Hepatocyte (in vitro differentiated cells): Measurements from ENCODE around the gene FCRLA. TPM values are rescaled to one million over a fixed set of nuclear protein-coding genes. Genes with fewer than 3 reads are reported as not detected.
"Not testable (repeated sequence)": the region's sequence is repeated elsewhere in the genome, so short reads cannot be mapped to it uniquely, and the experiment has no call there.

Experiments used
- DNase-seq: peaks from one replicate; pipeline ENCODE4 v3.0.0-alpha.2; 2016; ENCODE audit warnings: low spot score
- H2AFZ ChIP-seq: fragments of 200-600 bp; sonication (generic); 2 replicates; pipeline ENCODE4 v1.6.0; 2016; ENCODE audit warnings: antibody characterized with exemption, mild to moderate bottlenecking
- H3K27ac ChIP-seq: fragments of 200-600 bp; sonication (generic); 2 replicates; pipeline ENCODE4 v1.5.1; 2016; ENCODE audit warnings: mild to moderate bottlenecking
- H3K27me3 ChIP-seq: fragments of 200-600 bp; sonication (generic); 2 replicates; pipeline ENCODE4 v1.6.1; 2016
- H3K36me3 ChIP-seq: fragments of 200-600 bp; sonication (generic); replicated peaks from 2 replicates; pipeline ENCODE4 v1.5.1; 2016; ENCODE audit warnings: low read depth; ENCODE audit not compliant: insufficient read depth
- H3K4me1 ChIP-seq: fragments of 200-600 bp; sonication (generic); 2 replicates; pipeline ENCODE4 v1.5.1; 2016; ENCODE audit warnings: mild to moderate bottlenecking, moderate library complexity; ENCODE audit not compliant: insufficient read depth
- H3K4me2 ChIP-seq: fragments of 200-600 bp; sonication (generic); 2 replicates; pipeline ENCODE4 v1.6.0; 2016
- H3K4me3 ChIP-seq: fragments of 200-600 bp; sonication (generic); 2 replicates; pipeline ENCODE4 v1.5.1; 2016; ENCODE audit warnings: mild to moderate bottlenecking
- H3K79me2 ChIP-seq: fragments of 200-600 bp; sonication (generic); 2 replicates; pipeline ENCODE4 v1.6.0; 2017; ENCODE audit warnings: mild to moderate bottlenecking
- H3K9me2 ChIP-seq: fragments of 200-600 bp; sonication (generic); replicated peaks from 2 replicates; pipeline ENCODE4 v1.6.0; 2017; ENCODE audit warnings: mild to moderate bottlenecking; ENCODE audit not compliant: insufficient read depth
- H3K9me3 ChIP-seq: fragments of 200-600 bp; sonication (generic); 2 replicates; pipeline ENCODE4 v1.5.1; 2016; ENCODE audit warnings: low read depth, mild to moderate bottlenecking
- H4K20me1 ChIP-seq: fragments of 200-600 bp; sonication (generic); 2 replicates; pipeline ENCODE4 v1.6.0; 2016; ENCODE audit warnings: mild to moderate bottlenecking; ENCODE audit not compliant: insufficient read depth, poor library complexity, severe bottlenecking
- CTCF ChIP-seq: fragments of 200-600 bp; sonication (generic); IDR thresholded peaks from 2 replicates; pipeline ENCODE4 v1.5.1; 2016; ENCODE audit warnings: antibody characterized with exemption, mild to moderate bottlenecking; ENCODE audit not compliant: poor library complexity
- EZH2 ChIP-seq: fragments of 200-600 bp; sonication (generic); IDR thresholded peaks from 2 replicates; pipeline ENCODE4 v1.6.1; 2016; ENCODE audit warnings: antibody characterized with exemption, mild to moderate bottlenecking, borderline replicate concordance
- EZH2phosphoT487 ChIP-seq: fragments of 200-600 bp; sonication (generic); IDR thresholded peaks from one replicate; pipeline ENCODE4 v1.6.1; 2018; ENCODE audit warnings: antibody characterized with exemption, mild to moderate bottlenecking, low read depth, moderate library complexity; ENCODE audit not compliant: unreplicated experiment, severe bottlenecking
- WGBS: methylation state at CpG from one replicate; pipeline ENCODE4 v1.1.6; 2016; ENCODE audit warnings: low lambda C conversion rate; ENCODE audit errors: missing lambda C conversion rate; 5-methylcytosine and 5-hydroxymethylcytosine counted together
- polyA plus RNA-seq: library from polyadenylated mRNA; unstranded; fragments of >200 nt; fragmentation: Nextera tagmentation; extraction: Ambion mirVana; gene quantifications from 2 replicates; pipeline ENCODE4 v1.2.1, GENCODE V29; 2016
- total RNA-seq: library from RNA; depleted of rRNA; stranded (reverse); fragments of >200 nt; gene quantifications from 2 replicates; pipeline ENCODE4 v1.2.3, GENCODE V29; 2014

FCRLA gene
- total and polyA plus RNA-seq, 2 experiments from 2014 or later: 0.31 to 3.0 TPM

GRCh38 chr1:161673437-161673836, 33.6 kb upstream of the FCRLA start:
- not testable (repeated sequence) for H4K20me1 ChIP-seq, H3K27ac ChIP-seq, H3K9me3 ChIP-seq, DNase-seq, H3K4me2 ChIP-seq, H3K36me3 ChIP-seq, H3K79me2 ChIP-seq, H2AFZ ChIP-seq, H3K4me1 ChIP-seq, H3K4me3 ChIP-seq, H3K9me2 ChIP-seq, H3K27me3 ChIP-seq
- WGBS: 54% methylated on average over 7 of the region's 7 CpGs

GRCh38 chr1:161674447-161674846, 32.6 kb upstream of the FCRLA start:
- WGBS: 100% methylated on average over 3 of the region's 3 CpGs

GRCh38 chr1:161674908-161675307, 32.1 kb upstream of the FCRLA start:
- not testable (repeated sequence) for H3K27ac ChIP-seq, H3K79me2 ChIP-seq, H3K9me2 ChIP-seq, H3K27me3 ChIP-seq, H2AFZ ChIP-seq, H4K20me1 ChIP-seq, H3K36me3 ChIP-seq, DNase-seq, H3K4me3 ChIP-seq, H3K4me2 ChIP-seq, H3K9me3 ChIP-seq, H3K4me1 ChIP-seq
- 85% methylated on average over 3 of the region's 3 CpGs for WGBS

More at GRCh38 chr1:161674447-161674846, 32.6 kb upstream of the FCRLA start:
- H3K4me3 ChIP-seq, H3K4me1 ChIP-seq, H3K79me2 ChIP-seq, H3K9me3 ChIP-seq, H3K27ac ChIP-seq, H3K36me3 ChIP-seq, H4K20me1 ChIP-seq, H3K27me3 ChIP-seq, H3K4me2 ChIP-seq, DNase-seq, H3K9me2 ChIP-seq, H2AFZ ChIP-seq: not testable (repeated sequence)

GRCh38 chr1:161676441-161676840, 30.6 kb upstream of the FCRLA start:
- no peaks in the 10 kb centered on the region for H3K9me2 ChIP-seq
- H3K9me3 ChIP-seq: no peaks in the 10 kb centered on the region
- H3K4me1 ChIP-seq: no peaks in the 10 kb centered on the region
- no peaks in the 10 kb centered on the region for H3K79me2 ChIP-seq
- H2AFZ ChIP-seq: no peak overlapping the region
- WGBS: 89% methylated on average over 2 of the region's 2 CpGs
- H3K4me2 ChIP-seq: no peak overlapping the region
- no peaks in the 10 kb centered on the region for H4K20me1 ChIP-seq
- no peak overlapping the region for H3K27ac ChIP-seq
- no peak for TF ChIP-seq EZH2
- TF ChIP-seq CTCF: no peak
- no peak for TF ChIP-seq EZH2phosphoT487
- no peaks in the 10 kb centered on the region for H3K36me3 ChIP-seq
- no peak overlapping the region for H3K4me3 ChIP-seq
- H3K27me3 ChIP-seq: peaks cover 3% of the 10 kb centered on the region
- no peak for DNase-seq

- Histone ChIP-seq H2AFZ (no peak overlapping the region), H3K9me3 (no peaks in the 10 kb centered on the region), H3K4me2 (no peak overlapping the region), H3K4me1 (no peaks in the 10 kb centered on the region), H3K79me2 (no peaks in the 10 kb centered on the region), H3K9me2 (no peaks in the 10 kb centered on the region), H4K20me1 (no peaks in the 10 kb centered on the region), H3K27ac (no peak overlapping the region), H3K27me3 (peaks cover 5% of the 10 kb centered on the region), H3K36me3 (no peaks in the 10 kb centered on the region), H3K4me3 (no peak overlapping the region)
- no peak for TF ChIP-seq CTCF
- DNase-seq: no peak
- 61% methylated on average over 5 of the region's 5 CpGs for WGBS
These were observed 29.9 kb upstream of the FCRLA start for GRCh38 chr1:161676958-161677689.
